ENCODE measurements around the gene IFT80.

- TF ChIP-seq CTCF (IDR thresholded peaks at IDR 0.05) (no peak), POLR2A (IDR thresholded peaks at IDR 0.05) (no peak)
Observed at GRCh38 chr3:160224256-160224655, 174.8 kb downstream of the IFT80 start.

All from adrenal gland (tissue), 5 donors.